Head of caudate nucleus (tissue), 42 donors: ENCODE results near the gene ITCH.
"Not testable (repeated sequence)": the region's sequence is repeated elsewhere in the genome, so short reads cannot be mapped to it uniquely, and the experiment has no call there.

Experiments used
- DNase-seq, 42 donors: peaks; one replicate each; pipeline versions ENCODE4 v3.0.0 to v3.0.0-alpha.2; 2020 to 2021; ENCODE audit warnings: mixed read lengths in 7 of 42
- intact Hi-C: fragments of 100-400 bp; cut with DNase I; formaldehyde crosslinking; loops from one replicate; pipeline ENCODE4 v1.15.0; 2022

ITCH gene

GRCh38 chr20:34363062-34363464 is at the start of gene ITCH:
Gene ITCH (plus strand): TSS chr20:34363273. CDS start chr20:34393812, 30,539 bp downstream.
- DNase-seq = peak; percentile 94 to 98 (median 97)
- intact Hi-C loops = no loop called here

GRCh38 chr20:34315236-34315635 is 47.8 kb upstream of the ITCH start:
- DNase-seq = no peak
- intact Hi-C loops = loop anchor here (10.0 kb wide), 1 partner anchor 200 kb away; the partner anchor contains the start of gene DYNLRB1

DNA sequence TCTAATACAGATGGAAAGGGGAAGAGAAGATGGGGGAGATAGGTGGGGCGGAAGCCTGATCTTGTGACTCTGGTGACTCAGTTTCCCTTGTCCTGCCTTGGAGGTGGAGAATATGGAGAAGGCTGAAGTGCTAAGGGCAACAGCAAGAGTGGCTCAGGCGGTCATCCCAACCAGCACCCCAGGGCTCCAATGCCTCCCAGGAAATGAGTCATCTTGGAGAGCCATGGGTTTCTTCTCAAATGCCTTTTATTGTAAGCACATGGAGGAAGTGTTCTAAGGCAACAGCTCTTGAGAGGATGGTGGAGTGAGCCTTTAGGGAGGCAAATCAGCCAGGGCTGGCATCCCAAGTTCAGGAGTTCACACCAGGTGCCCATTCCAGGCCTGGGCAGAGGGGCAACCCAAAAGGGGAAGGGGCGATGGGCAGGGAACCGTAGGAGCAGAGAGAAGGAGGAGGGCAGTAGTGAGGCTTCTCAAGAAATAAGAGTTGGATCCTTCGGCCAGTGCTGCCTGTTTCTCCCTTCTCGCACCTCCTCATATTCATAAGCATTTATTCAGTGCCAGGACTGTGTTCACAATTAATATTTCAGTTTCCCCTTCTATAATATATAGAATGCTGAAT is 46.8 kb upstream of the ITCH start:
- intact Hi-C loops = loop anchor here (10.0 kb wide), 1 partner anchor 198 kb away; the partner anchor contains the start of gene DYNLRB1
- DNase-seq = no peak

DNA sequence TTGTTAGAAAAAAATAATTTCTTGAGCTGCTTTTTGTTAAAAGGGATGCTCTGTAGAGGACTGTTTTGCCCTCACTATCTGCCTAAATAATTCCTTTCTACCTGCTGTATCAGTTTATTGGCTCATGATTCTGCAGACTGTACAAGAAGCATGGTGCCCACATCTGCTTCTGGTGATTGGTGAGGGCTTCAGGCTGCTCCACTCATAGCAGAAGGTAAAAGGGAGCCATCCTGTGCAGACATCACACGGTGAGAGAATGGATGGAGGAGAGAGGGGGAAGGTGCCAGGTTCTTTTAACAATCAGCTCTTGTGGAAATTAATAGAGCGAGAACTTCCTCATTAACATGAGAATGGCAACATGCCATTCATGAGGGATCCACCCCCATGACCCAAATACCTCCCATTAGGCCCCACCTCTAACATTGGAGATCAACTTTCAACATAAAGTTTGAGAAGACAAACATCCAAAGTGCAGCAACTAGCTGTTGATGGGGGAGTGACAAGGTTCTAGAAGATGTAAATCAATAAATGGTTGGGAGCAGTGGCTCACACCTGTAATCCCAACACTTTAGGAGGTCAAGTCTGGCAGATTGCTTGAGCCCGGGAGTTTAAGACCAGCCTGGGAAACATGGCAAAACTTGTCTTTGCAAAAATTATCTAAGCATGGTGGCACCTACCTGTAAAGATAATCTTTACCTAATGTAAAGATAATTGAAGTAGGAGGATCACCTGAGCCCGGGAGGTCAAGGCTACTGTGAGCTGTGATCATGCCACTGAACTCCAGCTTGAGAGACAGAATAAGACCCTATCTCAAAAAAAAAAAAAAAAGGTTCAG is 44.2 kb upstream of the ITCH start:
- intact Hi-C loops = loop anchor here (10.0 kb wide), 1 partner anchor 196 kb away; the partner anchor contains the start of gene DYNLRB1

GRCh38 chr20:34320861-34321260 is 42.2 kb upstream of the ITCH start:
- no peak for DNase-seq
- intact Hi-C loops = no loop called here

More for the DNA sequence above, 44.2 kb upstream of the ITCH start:
- DNase-seq = no peak

DNA sequence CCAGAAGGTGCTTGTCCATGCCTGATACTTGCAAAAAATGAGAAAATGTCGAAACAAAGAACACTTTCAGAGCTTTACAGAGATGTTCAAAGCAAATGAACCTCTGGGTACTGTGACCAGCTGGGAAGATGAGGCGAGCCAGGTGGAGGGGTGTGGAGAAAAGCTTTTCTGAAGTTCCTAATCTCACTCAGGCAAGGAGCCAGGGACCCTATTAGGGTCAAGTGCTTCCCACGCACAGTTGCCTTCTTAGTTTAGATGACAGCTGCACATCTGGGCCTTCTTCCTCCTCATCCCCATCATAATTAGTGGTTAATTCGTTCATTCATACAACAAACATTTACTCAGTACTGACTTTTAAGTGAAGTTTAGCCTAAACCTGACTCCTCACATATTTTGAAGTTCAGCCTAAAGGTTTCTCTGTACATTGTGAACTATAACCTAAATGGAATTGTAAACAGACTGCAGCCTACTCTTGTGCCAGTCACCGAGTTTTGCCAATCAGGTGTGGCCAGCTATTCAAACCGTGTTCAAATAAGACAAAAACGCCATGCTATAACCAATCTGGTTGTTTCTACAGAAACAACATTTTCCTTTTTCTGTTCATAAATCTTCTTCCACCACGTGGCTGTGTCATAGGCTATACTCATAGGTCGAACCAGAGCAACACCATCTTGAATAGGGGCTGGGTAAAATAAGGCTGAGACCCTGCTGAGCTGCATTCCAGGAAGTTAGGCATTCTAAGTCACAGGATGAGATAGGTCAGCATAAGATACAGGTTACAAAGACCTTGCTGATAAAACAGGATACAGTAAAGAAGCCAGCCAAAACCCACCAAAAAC is 40.6 kb upstream of the ITCH start:
- intact Hi-C loops = no loop called here
- no peak for DNase-seq

- DNase-seq = no peak
- intact Hi-C loops = no loop called here
These were observed 38.5 kb upstream of the ITCH start for GRCh38 chr20:34324541-34324940.

- intact Hi-C loops, DNase-seq: not testable (repeated sequence)
These were observed 34.9 kb upstream of the ITCH start for GRCh38 chr20:34328207-34328606.

DNA sequence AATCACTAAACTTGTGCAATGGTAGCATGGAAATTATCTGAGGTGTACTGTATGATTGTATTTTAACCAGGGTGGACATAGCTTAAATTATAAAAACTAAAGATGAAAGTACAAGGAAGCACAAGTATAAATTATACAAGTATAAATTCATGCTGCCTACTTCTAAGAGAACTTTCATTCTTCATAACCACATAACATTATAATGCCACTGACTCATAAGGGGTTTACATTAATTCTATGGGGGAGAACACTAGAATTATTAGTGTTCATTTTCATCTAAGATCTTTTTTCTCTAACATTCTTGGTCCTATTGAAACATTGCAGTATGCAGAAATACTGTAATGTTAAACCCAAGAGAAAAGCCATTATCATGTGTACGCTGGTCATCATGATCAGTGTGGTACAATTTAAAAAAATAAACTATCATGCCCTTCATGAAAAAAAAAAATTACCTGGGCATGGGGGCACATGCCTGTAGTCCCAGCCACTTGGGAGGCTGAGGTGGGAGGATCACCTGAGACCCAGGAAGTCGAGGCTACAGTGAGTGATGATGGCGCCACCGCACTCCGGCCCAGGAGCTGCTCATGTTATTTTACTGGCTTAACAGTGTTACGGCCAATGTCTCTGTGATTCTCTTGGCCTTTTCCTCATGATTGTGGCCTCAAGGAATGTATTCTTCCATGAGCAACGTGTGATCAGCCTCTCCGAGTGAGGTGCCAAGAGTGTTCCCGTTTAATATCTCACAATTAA is 34.0 kb upstream of the ITCH start:
- no peak for DNase-seq

DNA sequence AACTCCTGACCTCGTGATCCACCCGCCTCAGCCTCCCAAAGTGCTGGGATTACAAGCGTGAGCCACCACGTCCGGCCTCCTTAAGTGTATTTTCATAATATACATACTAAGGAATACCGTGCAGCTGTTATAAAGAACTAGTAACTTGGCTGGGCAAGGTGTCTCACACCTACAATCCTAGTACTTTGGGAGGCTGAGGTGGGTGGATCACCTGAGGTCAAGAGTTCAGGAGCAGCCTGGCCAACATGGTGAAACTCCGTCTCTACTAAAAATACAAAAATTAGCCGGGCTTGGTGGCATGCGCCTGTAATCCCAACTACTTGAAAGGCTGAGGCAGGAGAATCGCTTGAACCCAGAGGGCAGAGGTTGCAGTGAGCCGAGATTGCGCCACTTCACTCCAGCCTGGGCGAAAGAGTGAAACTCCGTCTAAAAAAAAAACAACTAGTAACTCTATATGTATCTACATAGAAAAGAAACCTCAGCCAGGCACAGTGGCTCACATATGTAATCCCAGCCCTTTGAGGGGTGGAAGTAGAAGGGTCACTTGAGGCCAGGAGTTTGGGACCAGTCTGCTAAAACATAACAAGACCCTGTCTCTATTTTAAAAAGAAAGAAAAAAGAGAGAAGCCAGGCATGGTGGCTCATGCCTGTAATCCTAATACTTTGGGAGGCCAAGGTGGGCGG is 32.1 kb upstream of the ITCH start:
- DNase-seq, intact Hi-C loops: not testable (repeated sequence)

More for the DNA sequence above, 34.0 kb upstream of the ITCH start:
- intact Hi-C loops = no loop called here

DNA sequence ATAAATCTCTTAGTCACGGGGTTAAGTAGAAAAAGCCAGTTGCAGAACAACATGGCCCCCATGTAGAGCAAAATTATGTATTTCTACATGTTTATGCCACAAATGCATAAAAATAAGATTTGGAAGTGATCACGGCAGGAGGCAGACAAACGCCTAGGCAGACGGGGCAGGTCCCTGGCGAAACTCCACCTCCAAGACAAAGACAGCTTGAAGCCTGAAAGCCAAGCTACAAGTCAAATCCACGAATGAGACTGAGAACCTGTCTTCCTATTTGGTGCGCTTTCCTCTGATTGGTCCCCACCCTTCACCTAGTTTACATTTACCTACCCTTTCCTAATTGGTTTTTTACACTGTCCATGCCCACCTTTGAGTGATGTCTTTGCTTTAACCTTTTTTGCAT is 31.2 kb upstream of the ITCH start:
- intact Hi-C loops = no loop called here
- peak in 5 of 42 donors; percentile 18 to 59 (median 25) for DNase-seq

GRCh38 chr20:34332262-34332920 is 30.7 kb upstream of the ITCH start:
- intact Hi-C loops = no loop called here
- DNase-seq = no peak

GRCh38 chr20:34333786-34334185 is 29.3 kb upstream of the ITCH start:
- peak in 1 of 42 donors; percentile 47 for DNase-seq
- intact Hi-C loops = no loop called here

DNA sequence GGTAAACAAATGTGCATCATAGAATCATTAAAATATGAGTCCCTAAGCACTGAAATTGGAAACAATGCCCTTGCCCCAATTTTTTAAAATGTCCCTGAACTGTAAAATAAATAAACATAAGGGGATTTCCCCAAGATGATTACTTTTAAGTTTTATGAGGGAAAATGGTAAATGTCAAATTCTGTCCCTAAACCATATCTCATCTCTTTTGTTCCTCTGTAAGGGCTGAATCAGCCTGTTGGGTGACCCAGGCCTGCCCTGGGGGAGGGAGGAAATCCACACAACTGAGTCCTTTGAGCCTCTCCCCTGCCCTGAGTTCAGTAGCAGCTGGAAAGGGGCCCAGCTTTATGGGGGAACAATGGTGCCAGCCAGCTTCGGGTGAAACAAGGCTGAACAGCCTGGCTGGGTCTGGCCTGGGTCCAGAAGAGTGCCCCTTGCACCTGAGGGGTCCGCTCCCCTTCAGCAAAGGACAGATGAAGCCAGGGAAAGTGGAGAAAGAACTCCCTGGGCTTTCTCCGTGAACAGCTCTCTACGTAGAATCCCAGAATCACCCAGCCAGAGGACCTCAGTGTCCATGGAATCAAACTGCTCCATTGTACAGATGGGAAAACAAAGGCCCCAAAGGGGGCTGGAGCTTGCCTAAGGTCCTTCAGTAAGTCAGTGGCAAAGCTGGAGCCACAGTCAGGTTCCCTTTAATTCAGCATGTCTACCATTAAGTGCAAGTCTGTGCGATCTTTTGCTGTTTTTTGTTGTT is 28.2 kb upstream of the ITCH start:
- intact Hi-C loops = no loop called here
- peak; percentile 73 to 97 (median 92) for DNase-seq

GRCh38 chr20:34337544-34337943 is 25.5 kb upstream of the ITCH start:
- no peak for DNase-seq
- intact Hi-C loops = no loop called here

DNA sequence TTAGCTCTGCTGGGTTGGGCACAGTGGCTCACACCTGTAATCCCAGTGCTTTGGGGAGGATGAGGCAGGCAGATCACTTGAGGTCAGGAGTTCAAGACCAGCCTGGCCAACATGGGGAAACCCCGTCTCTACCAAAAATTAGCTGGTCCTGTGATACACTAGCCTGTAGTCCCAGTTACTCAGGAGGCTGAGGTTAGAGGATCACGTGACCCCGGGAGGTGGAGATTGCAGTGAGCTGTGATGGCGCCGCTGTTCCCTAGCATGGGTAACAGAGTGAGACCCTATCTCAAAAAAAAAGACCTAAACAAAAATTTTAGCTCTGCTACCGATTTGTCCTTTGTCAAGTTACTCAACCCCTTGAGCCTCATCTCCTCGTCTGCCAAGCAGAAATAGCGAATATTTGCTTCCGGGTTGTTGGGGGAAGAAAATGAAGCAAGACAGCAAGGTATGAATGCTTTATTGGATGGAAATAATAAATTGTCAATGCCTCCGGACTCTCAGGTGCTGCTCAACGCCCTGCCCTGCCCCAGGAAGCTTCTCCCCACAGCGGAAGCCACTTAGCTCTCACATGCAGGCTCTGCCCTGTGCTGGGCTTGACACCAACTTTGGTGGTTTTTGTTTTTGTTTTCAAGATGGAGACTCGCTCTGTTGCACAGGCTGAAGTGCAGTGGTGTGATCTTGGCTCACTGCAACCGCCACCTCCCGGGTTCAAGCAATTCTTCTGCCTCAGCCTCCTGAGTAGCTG is 24.9 kb upstream of the ITCH start:
- no peak for DNase-seq
- intact Hi-C loops = no loop called here
